Fibroblast of villous mesenchyme (primary cell): ENCODE measurements around the gene ASPDH. TPM values are rescaled to one million over a fixed set of nuclear protein-coding genes. Genes with fewer than 3 reads are reported as not detected.
"Not testable (repeated sequence)": the region's sequence is repeated elsewhere in the genome, so short reads cannot be mapped to it uniquely, and the experiment has no call there.

ENCODE experiments used
- DNase-seq: peaks from one replicate; pipeline ENCODE4 v3.0.0-alpha.2; 2010; ENCODE audit warnings: low read depth
- H3K4me3 ChIP-seq: 2 replicates; pipeline ENCODE4 v1.5.1; 2011; ENCODE audit warnings: low read depth, mild to moderate bottlenecking, low read length
- CTCF ChIP-seq: IDR thresholded peaks from 2 replicates; pipeline ENCODE4 v1.5.1; 2012; ENCODE audit warnings: low read depth, mild to moderate bottlenecking, low read length; ENCODE audit not compliant: insufficient read depth
- total RNA-seq: library from RNA; depleted of rRNA; stranded (reverse); fragments of >200 nt; gene quantifications from 2 replicates; pipeline ENCODE4 v1.2.3, GENCODE V29; 2012

Gene ASPDH
- total RNA-seq, 1 donor: not detected

- TF ChIP-seq CTCF: no peak
- no peak overlapping the region for H3K4me3 ChIP-seq
- DNase-seq: no peak
These were observed 23.1 kb upstream of the ASPDH start for GRCh38 chr19:50536662-50537305.

GRCh38 chr19:50535672-50536187, 22.0 kb upstream of the ASPDH start:
- TF ChIP-seq CTCF: no peak
- no peak overlapping the region for H3K4me3 ChIP-seq

GRCh38 chr19:50534478-50534877, 20.8 kb upstream of the ASPDH start:
- no peak for TF ChIP-seq CTCF
- H3K4me3 ChIP-seq: no peak overlapping the region
- no peak for DNase-seq

More at GRCh38 chr19:50535672-50536187, 22.0 kb upstream of the ASPDH start:
- DNase-seq: no peak

GRCh38 chr19:50532952-50533351, 19.2 kb upstream of the ASPDH start:
- H3K4me3 ChIP-seq: no peak overlapping the region
- no peak for TF ChIP-seq CTCF
- DNase-seq: no peak

GRCh38 chr19:50531171-50531612, 17.5 kb upstream of the ASPDH start:
- no peak overlapping the region for H3K4me3 ChIP-seq
- no peak for TF ChIP-seq CTCF
- DNase-seq: no peak

- DNase-seq: not testable (repeated sequence)
These were observed 14.3 kb upstream of the ASPDH start for GRCh38 chr19:50528052-50528451.

GRCh38 chr19:50522881-50523280, 9.2 kb upstream of the ASPDH start:
- no peak for DNase-seq
- H3K4me3 ChIP-seq: no peak overlapping the region
- no peak for TF ChIP-seq CTCF

More at GRCh38 chr19:50528052-50528451, 14.3 kb upstream of the ASPDH start:
- H3K4me3 ChIP-seq: not testable (repeated sequence)
